DOHH2 (cell line): Measurements from ENCODE around the gene PSMD6.

ENCODE experiments used
- CTCF ChIP-seq: fragments of 200-600 bp; sonication (generic); IDR thresholded peaks from one replicate; pipeline ENCODE4 v1.5.1; 2014; ENCODE audit warnings: antibody characterized with exemption, mild to moderate bottlenecking, low read depth, low read length; ENCODE audit not compliant: poor library complexity, severe bottlenecking
- EZH2phosphoT487 ChIP-seq: fragments of 200-600 bp; sonication (generic); IDR thresholded peaks from 2 replicates; pipeline ENCODE4 v1.6.1; 2017; ENCODE audit warnings: borderline replicate concordance, mild to moderate bottlenecking, antibody characterized with exemption, low read length, moderate library complexity, mixed read lengths

- TF ChIP-seq CTCF (no peak), EZH2phosphoT487 (no peak)
Measured at GRCh38 chr3:63966007-63966406, 57.3 kb downstream of the PSMD6 start.
